Uterus (tissue), 4 donors: ENCODE measurements around the gene JPH3. TPM values are rescaled to one million over a fixed set of nuclear protein-coding genes. Genes with fewer than 3 reads are reported as not detected.

Experiments used
- DNase-seq, 2 donors: peaks; one replicate each; pipeline ENCODE4 v3.0.0-alpha.2; 2019 to 2020
- H3K27ac ChIP-seq, 2 donors: fragments of 200-600 bp; sonication (generic); 1 replicate in 1 of 2; 2 replicates in 1 of 2; pipeline ENCODE4 v1.5.1; 2016 to 2018
- H3K27me3 ChIP-seq, 2 donors: fragments of 200-600 bp; sonication (generic); one replicate each; pipeline ENCODE4 v1.5.1; 2018 to 2019; ENCODE audit warnings: control low read depth in 1 of 2
- H3K36me3 ChIP-seq, 2 donors: fragments of 200-600 bp; sonication (generic); one replicate each; pipeline ENCODE4 v1.5.1; 2019; ENCODE audit warnings: control low read depth in 1 of 2
- H3K4me1 ChIP-seq, 2 donors: fragments of 200-600 bp; sonication (generic); one replicate each; pipeline ENCODE4 v1.5.1; 2018 to 2019; ENCODE audit warnings: control low read depth in 1 of 2
- H3K4me3 ChIP-seq, 2 donors: fragments of 200-600 bp; sonication (generic); 1 replicate in 1 of 2; 2 replicates in 1 of 2; pipeline ENCODE4 v1.5.1; 2018 to 2019; ENCODE audit warnings: mild to moderate bottlenecking in 1 of 2
- H3K9me3 ChIP-seq, 2 donors: fragments of 200-600 bp; sonication (generic); one replicate each; pipeline ENCODE4 v1.5.1; 2019; ENCODE audit warnings: control low read depth in 1 of 2
- CTCF ChIP-seq, 4 experiments: fragments of 200-600 bp in 2 of 4; fragments of 450-650 bp in 2 of 4; sonication (generic) in 2 of 4; IDR thresholded peaks; one replicate each; pipeline ENCODE4 v1.5.1; 2016 to 2019; ENCODE audit warnings: antibody characterized with exemption in 4 of 4, mild to moderate bottlenecking in 2 of 4, moderate library complexity in 1 of 4
- POLR2A ChIP-seq, 2 donors: fragments of 450-650 bp; IDR thresholded peaks; one replicate each; pipeline ENCODE4 v1.6.1; 2016; ENCODE audit warnings: antibody characterized with exemption in 2 of 2, mild to moderate bottlenecking in 1 of 2, moderate library complexity in 1 of 2
- intact Hi-C: fragments of 100-400 bp; cut with DNase I; formaldehyde crosslinking; loops from one replicate; pipeline ENCODE4 v1.15.1; 2023; ENCODE audit warnings: low total_unique reads
- total RNA-seq, 4 donors: library from RNA; depleted of rRNA in 3 of 4; stranded (reverse); fragments of >200 nt in 3 of 4; gene quantifications; one replicate each; pipeline versions ENCODE4 v1.1.0 to v1.2.4, GENCODE V29; 2014 to 2023
- donor health status: DM: yes; HTN: yes; CAD: no.

JPH3 gene
- total RNA-seq, 4 donors from 2014 or later = 0.27 to 1.1 TPM; not detected in 2

GRCh38 chr16:87556941-87557459, 45.3 kb upstream of the JPH3 start:
- H3K4me3 ChIP-seq = no peak overlapping the region
- peak in 1 of 2 donors; percentile 33 for DNase-seq
- intact Hi-C loops = no loop called here
- H3K36me3 ChIP-seq = no peaks in the 10 kb centered on the region
- no peaks in the 10 kb centered on the region for H3K27me3 ChIP-seq
- H3K4me1 ChIP-seq = no peaks in the 10 kb centered on the region
- H3K9me3 ChIP-seq = no peaks in the 10 kb centered on the region
- H3K27ac ChIP-seq = peak overlapping the region; percentile 50 to 63
- TF ChIP-seq CTCF (IDR thresholded peaks at IDR 0.05) (no peak), POLR2A (IDR thresholded peaks at IDR 0.05) (no peak)

DNA sequence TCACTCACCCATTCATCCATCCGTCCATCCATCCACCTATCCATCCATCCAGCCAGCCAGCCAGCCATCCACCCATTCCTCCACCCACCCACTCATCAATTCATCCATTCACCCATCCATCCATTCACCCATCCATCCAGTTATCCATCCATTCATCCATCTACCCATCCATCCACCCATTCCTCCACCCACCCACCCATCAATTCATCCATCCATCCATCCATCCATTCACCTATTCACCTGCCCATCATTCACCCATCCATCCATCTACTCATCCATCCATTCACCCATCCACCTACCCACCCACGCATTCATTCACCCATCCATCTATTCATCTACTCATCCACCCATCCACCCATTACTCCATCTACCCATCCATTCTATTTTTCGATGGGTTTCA, 43.6 kb upstream of the JPH3 start:
- H3K4me1 ChIP-seq = no peaks in the 10 kb centered on the region
- H3K36me3 ChIP-seq = no peaks in the 10 kb centered on the region
- no peak for TF ChIP-seq CTCF (IDR thresholded peaks at IDR 0.05)
- no peak for TF ChIP-seq POLR2A (IDR thresholded peaks at IDR 0.05)
- intact Hi-C loops = no loop called here
- DNase-seq = no peak
- H3K27me3 ChIP-seq = no peaks in the 10 kb centered on the region
- no peak overlapping the region for H3K4me3 ChIP-seq
- no peak overlapping the region for H3K27ac ChIP-seq
- no peaks in the 10 kb centered on the region for H3K9me3 ChIP-seq

- Histone ChIP-seq H3K27me3 (no peaks in the 10 kb centered on the region), H3K9me3 (no peaks in the 10 kb centered on the region), H3K4me3 (no peak overlapping the region), H3K36me3 (no peaks in the 10 kb centered on the region), H3K27ac (no peak overlapping the region), H3K4me1 (no peaks in the 10 kb centered on the region)
- no peak for DNase-seq
- intact Hi-C loops = no loop called here
- no peak for TF ChIP-seq CTCF (IDR thresholded peaks at IDR 0.05)
- no peak for TF ChIP-seq POLR2A (IDR thresholded peaks at IDR 0.05)
Measured at GRCh38 chr16:87559945-87560344, 42.4 kb upstream of the JPH3 start.

DNA sequence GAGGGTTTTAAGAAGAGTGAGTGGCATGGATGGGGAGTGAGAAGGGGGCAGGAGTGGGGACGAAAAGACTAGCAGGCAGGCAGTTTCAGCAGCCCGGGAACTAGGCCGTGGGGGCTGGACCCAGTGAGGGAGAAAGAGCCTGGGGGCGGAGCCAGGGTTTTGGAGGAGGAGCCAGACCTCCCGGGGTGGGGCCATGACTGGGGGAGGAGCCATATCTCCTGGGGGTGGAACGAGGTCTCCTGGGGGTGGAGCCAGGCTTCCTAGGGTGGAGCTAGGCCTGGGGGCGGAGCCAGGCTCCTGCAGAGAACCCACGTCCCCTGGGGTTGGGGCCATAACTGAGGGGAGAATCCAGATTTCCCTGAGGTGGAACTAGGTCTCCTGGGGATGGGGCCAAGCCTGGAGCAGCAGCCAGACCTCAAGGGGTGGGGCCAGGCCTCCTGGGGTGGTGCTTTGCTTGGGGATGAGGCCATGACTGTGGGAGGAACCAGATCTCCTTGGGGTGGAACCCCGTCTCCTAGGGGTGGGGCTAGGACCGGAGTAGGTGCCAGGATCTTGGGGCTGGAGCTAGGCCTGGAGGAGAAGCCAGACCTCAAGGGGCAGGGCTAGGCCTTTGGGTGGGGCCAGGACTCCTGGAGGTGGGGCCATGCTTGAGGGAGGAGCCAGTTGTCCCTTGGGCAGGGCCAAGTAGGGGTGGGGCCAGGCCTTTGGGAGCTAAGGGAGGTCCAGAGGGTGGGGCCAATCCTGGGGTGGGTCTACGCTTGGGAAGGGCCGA, 41.7 kb upstream of the JPH3 start:
- no peaks in the 10 kb centered on the region for H3K27me3 ChIP-seq
- no peaks in the 10 kb centered on the region for H3K4me1 ChIP-seq
- no peak for TF ChIP-seq POLR2A (IDR thresholded peaks at IDR 0.05)
- no peak for TF ChIP-seq CTCF (IDR thresholded peaks at IDR 0.05)
- no peak for DNase-seq
- no peak overlapping the region for H3K27ac ChIP-seq
- intact Hi-C loops = no loop called here
- H3K9me3 ChIP-seq = no peaks in the 10 kb centered on the region
- H3K4me3 ChIP-seq = no peak overlapping the region
- H3K36me3 ChIP-seq = no peaks in the 10 kb centered on the region

- no peak for DNase-seq
- Histone ChIP-seq H3K27me3 (no peaks in the 10 kb centered on the region), H3K36me3 (no peaks in the 10 kb centered on the region), H3K4me3 (no peak overlapping the region), H3K27ac (no peak overlapping the region), H3K4me1 (no peaks in the 10 kb centered on the region), H3K9me3 (no peaks in the 10 kb centered on the region)
- intact Hi-C loops = no loop called here
- TF ChIP-seq POLR2A (IDR thresholded peaks at IDR 0.05) (no peak), CTCF (IDR thresholded peaks at IDR 0.05) (no peak)
Measured at GRCh38 chr16:87561200-87562105, 40.9 kb upstream of the JPH3 start.
